ENCODE data around the gene KHNYN.
"Not testable (repeated sequence)": the region's sequence is repeated elsewhere in the genome, so short reads cannot be mapped to it uniquely, and the experiment has no call there.

DNA sequence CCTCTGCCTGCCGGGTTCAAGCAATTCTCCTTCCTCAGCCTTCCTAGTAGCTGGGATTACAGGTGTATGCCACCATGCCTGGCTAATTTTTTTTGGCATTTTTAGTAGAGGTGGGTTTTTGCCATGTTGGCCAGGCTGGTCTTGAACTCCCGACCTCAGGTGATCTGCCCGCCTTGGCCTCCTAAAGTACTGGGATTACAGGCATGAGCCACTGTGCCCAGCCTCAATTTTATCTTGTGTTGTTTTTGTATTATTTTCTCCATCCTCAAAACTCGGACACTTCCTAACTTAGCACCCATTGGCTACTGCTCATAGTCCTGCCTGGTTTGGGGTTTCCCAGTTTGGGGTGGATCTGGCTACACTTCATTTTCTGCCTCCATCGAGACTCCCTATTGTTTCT lies 42.2 kb upstream of the KHNYN start:
- TF ChIP-seq, protein P1, sequence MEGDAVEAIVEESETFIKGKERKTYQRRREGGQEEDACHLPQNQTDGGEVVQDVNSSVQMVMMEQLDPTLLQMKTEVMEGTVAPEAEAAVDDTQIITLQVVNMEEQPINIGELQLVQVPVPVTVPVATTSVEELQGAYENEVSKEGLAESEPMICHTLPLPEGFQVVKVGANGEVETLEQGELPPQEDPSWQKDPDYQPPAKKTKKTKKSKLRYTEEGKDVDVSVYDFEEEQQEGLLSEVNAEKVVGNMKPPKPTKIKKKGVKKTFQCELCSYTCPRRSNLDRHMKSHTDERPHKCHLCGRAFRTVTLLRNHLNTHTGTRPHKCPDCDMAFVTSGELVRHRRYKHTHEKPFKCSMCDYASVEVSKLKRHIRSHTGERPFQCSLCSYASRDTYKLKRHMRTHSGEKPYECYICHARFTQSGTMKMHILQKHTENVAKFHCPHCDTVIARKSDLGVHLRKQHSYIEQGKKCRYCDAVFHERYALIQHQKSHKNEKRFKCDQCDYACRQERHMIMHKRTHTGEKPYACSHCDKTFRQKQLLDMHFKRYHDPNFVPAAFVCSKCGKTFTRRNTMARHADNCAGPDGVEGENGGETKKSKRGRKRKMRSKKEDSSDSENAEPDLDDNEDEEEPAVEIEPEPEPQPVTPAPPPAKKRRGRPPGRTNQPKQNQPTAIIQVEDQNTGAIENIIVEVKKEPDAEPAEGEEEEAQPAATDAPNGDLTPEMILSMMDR (IDR thresholded peaks at IDR 0.05): not testable (repeated sequence)
- not testable (repeated sequence) for TF ChIP-seq POLR2A (IDR thresholded peaks at IDR 0.05)
